Endothelial cell of umbilical vein (primary cell): ENCODE data around the gene FBXL13.

ENCODE experiments used
- EZH2 ChIP-seq: IDR thresholded peaks from 2 replicates; pipeline ENCODE4 v1.6.1; 2012; ENCODE audit warnings: borderline replicate concordance, low read depth, mild to moderate bottlenecking, moderate library complexity, low read length, inconsistent platforms; ENCODE audit not compliant: severe bottlenecking
- MAX ChIP-seq: IDR thresholded peaks from 2 replicates; pipeline ENCODE4 v1.6.1; 2011; ENCODE audit not compliant: insufficient read depth, insufficient read length
- MYC ChIP-seq: IDR thresholded peaks from one replicate; pipeline ENCODE4 v1.6.1; 2011; ENCODE audit warnings: mild to moderate bottlenecking, low read depth, low read length
- POLR2A ChIP-seq: IDR thresholded peaks from 2 replicates; pipeline ENCODE4 v1.6.1; 2012; ENCODE audit warnings: low read depth, mild to moderate bottlenecking, control low read depth, low read length
- POLR2AphosphoS5 ChIP-seq: IDR thresholded peaks from 2 replicates; pipeline ENCODE4 v1.6.1; 2012; ENCODE audit warnings: low read depth, mild to moderate bottlenecking, control low read depth, low read length, moderate library complexity; ENCODE audit not compliant: insufficient read depth
- TF ChIP-seq, protein P1 (sequence below), 2 donors: IDR thresholded peaks; 1 replicate in 1 of 2; 2 replicates in 1 of 2; pipeline ENCODE4 v1.5.1; 2011; ENCODE audit warnings: low read length in 2 of 2, mild to moderate bottlenecking in 2 of 2, moderate library complexity in 2 of 2, control low read depth in 1 of 2, inconsistent platforms in 1 of 2, low read depth in 1 of 2; ENCODE audit not compliant: insufficient read depth in 1 of 2; ENCODE audit errors: extremely low read depth in 1 of 2

- TF ChIP-seq POLR2A (no peak), MYC (no peak), MAX (no peak), POLR2AphosphoS5 (no peak), EZH2 (no peak)
- TF ChIP-seq, protein P1, sequence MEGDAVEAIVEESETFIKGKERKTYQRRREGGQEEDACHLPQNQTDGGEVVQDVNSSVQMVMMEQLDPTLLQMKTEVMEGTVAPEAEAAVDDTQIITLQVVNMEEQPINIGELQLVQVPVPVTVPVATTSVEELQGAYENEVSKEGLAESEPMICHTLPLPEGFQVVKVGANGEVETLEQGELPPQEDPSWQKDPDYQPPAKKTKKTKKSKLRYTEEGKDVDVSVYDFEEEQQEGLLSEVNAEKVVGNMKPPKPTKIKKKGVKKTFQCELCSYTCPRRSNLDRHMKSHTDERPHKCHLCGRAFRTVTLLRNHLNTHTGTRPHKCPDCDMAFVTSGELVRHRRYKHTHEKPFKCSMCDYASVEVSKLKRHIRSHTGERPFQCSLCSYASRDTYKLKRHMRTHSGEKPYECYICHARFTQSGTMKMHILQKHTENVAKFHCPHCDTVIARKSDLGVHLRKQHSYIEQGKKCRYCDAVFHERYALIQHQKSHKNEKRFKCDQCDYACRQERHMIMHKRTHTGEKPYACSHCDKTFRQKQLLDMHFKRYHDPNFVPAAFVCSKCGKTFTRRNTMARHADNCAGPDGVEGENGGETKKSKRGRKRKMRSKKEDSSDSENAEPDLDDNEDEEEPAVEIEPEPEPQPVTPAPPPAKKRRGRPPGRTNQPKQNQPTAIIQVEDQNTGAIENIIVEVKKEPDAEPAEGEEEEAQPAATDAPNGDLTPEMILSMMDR (IDR thresholded peaks at IDR 0.05; ENCODE audit: extremely low read depth in 1 of 2, insufficient read depth in 1 of 2, low read depth in 1 of 2, low read length in 2 of 2) = no peak
Measured at GRCh38 chr7:103115771-103116170, 41.2 kb upstream of the FBXL13 start.
